ENCODE measurements around the gene DNAAF2.

The DNAAF2 gene

DNA sequence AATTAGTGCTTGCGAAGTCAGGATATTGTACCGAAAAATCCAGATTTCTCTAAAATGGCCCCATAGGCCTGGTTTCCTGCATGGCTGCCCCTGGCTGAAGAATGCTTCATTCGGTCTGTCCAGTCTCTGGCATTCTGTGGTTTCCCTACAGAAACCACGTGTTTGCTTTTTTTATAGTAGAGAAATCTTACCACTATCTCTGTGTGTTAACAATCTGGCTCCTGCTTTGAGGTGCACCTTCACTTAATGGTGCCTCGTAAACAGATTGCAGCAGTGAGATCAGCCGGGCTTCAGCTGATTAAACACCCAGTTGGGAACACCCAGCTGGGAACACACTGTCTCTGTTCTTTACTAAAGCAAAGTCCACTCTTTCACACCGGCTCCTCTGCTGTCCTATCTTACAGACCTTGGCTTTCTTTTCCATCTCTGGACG lies 6.7 kb upstream of the DNAAF2 start:
- no peak overlapping the region for H3K4me3 ChIP-seq (ENCODE audit: low read depth, low read length)
- no peaks in the 10 kb centered on the region for H3K27me3 ChIP-seq (ENCODE audit: control insufficient read depth, insufficient read depth, low read length)
- no peak overlapping the region for H3K9ac ChIP-seq (ENCODE audit: low read depth, low read length)
- H3K4me1 ChIP-seq (ENCODE audit: control insufficient read depth, insufficient read depth, low read length) = no peaks in the 10 kb centered on the region
- no peaks in the 10 kb centered on the region for H3K9me3 ChIP-seq (ENCODE audit: control insufficient read depth, insufficient read depth, low read length)
- peaks cover 6% of the 10 kb centered on the region for H3K36me3 ChIP-seq (ENCODE audit: control insufficient read depth, insufficient read depth, low read length)

DNA sequence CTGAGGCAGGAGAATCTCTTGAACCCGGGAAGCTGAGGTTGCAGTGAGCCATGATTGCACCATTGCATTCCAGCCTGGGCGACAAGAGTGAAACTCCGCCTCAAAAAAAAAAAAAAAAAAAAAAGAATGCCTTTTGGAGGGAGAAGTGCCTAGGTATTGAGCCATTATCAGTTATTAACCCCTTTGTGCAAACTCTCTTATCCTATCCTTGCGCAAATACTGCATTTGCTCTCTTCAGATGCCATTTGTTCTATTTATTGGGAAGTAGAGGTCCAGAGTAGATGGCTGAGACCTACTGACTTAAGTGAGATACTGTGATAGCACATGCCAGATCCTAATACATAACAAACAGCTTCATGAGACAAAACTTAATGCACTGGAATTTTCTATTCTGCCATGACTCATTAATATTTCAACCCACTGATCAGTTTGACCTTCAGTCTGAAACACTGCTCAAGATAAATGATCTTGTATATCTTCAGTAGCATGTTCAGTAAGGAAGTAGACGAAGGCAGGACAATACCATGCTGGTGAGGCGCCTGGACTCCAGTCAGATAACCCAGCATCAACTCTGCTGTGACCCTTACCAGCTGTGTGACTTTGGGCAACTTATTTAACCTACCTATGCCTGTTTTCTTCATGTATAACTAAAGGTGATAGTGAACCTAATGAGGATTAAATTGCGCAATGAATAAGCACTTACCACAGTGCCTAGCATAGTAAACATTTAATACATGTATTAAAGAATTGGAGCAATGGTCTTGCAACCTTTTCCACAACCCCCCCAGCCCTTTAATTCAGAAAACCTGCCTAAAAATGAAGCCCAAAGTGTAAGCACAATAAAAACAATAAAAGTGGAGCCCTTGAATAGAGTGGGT lies 5.7 kb upstream of the DNAAF2 start:
- Histone ChIP-seq H3K4me3 (ENCODE audit: low read depth, low read length) (no peak overlapping the region), H3K4me1 (ENCODE audit: control insufficient read depth, insufficient read depth, low read length) (no peaks in the 10 kb centered on the region), H3K9me3 (ENCODE audit: control insufficient read depth, insufficient read depth, low read length) (no peaks in the 10 kb centered on the region), H3K36me3 (ENCODE audit: control insufficient read depth, insufficient read depth, low read length) (peaks cover 6% of the 10 kb centered on the region), H3K9ac (ENCODE audit: low read depth, low read length) (no peak overlapping the region), H3K27me3 (ENCODE audit: control insufficient read depth, insufficient read depth, low read length) (no peaks in the 10 kb centered on the region)

- Histone ChIP-seq H3K4me3 (ENCODE audit: low read depth, low read length) (no peak overlapping the region), H3K9me3 (ENCODE audit: control insufficient read depth, insufficient read depth, low read length) (no peaks in the 10 kb centered on the region), H3K27me3 (ENCODE audit: control insufficient read depth, insufficient read depth, low read length) (no peaks in the 10 kb centered on the region), H3K4me1 (ENCODE audit: control insufficient read depth, insufficient read depth, low read length) (no peaks in the 10 kb centered on the region), H3K36me3 (ENCODE audit: control insufficient read depth, insufficient read depth, low read length) (peaks cover 6% of the 10 kb centered on the region), H3K9ac (ENCODE audit: low read depth, low read length) (no peak overlapping the region)
Observed at GRCh38 chr14:49637534-49638078, 2.6 kb upstream of the DNAAF2 start.

GRCh38 chr14:49636866-49637265 lies 1.8 kb upstream of the DNAAF2 start:
- no peaks in the 10 kb centered on the region for H3K4me1 ChIP-seq (ENCODE audit: control insufficient read depth, insufficient read depth, low read length)
- H3K36me3 ChIP-seq (ENCODE audit: control insufficient read depth, insufficient read depth, low read length) = peaks cover 6% of the 10 kb centered on the region
- no peaks in the 10 kb centered on the region for H3K27me3 ChIP-seq (ENCODE audit: control insufficient read depth, insufficient read depth, low read length)
- no peak overlapping the region for H3K4me3 ChIP-seq (ENCODE audit: low read depth, low read length)
- H3K9ac ChIP-seq (ENCODE audit: low read depth, low read length) = no peak overlapping the region
- H3K9me3 ChIP-seq (ENCODE audit: control insufficient read depth, insufficient read depth, low read length) = no peaks in the 10 kb centered on the region

DNA sequence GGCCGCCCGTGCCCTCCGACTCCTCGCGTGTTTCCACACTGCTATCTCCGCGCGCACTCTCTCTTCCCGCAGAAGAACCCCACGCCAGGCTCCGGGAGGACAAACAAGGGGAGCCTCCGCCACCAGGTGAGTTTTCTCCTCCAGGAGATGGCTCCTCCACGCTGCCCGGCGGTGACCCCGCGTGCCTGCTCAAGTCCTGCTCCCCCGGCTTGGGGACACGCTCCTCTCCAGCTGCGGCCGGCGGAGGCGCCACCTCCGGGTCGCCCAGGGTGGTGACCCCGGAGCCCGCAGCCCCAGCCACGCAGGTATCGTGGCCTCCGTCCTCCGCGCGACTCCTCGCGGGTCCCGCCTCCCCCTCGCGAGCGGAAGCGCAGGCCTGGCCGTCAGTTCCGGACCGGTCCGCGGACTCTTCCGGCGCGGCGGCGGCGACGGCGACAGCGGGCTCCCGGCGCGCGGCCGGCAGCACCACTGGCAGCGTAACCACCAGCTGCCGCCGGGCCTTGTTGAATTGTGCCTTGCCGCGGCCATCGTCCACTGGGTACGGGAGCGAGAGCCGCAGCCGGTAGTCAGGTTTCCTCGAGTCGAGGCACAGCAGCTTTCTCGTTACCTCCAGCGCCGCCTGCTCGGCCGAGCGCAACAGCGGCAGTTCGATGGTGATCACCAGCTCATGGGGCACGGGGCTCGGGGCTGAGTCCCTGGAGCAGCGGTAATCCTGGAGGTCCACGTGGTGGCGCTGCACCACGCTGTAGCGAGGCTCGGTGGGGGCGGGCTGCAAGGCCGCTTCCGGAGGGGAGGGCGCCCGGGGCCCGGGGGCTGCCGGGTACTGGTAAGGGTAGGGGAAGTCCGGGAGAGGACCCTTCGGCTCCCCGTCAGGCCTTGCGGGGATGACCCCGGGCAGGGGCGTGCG lies 1.2 kb downstream of the DNAAF2 start:
- Histone ChIP-seq H3K9ac (ENCODE audit: low read depth, low read length) (peak overlapping the region; percentile 88), H3K4me3 (ENCODE audit: low read depth, low read length) (peak overlapping the region; percentile 82), H3K4me1 (ENCODE audit: control insufficient read depth, insufficient read depth, low read length) (no peaks in the 10 kb centered on the region), H3K36me3 (ENCODE audit: control insufficient read depth, insufficient read depth, low read length) (peaks cover 4% of the 10 kb centered on the region), H3K27me3 (ENCODE audit: control insufficient read depth, insufficient read depth, low read length) (no peaks in the 10 kb centered on the region), H3K9me3 (ENCODE audit: control insufficient read depth, insufficient read depth, low read length) (no peaks in the 10 kb centered on the region)

GRCh38 chr14:49623941-49624839 lies 10.9 kb downstream of the DNAAF2 start:
- H3K4me1 ChIP-seq (ENCODE audit: control insufficient read depth, insufficient read depth, low read length) = peaks cover 4% of the 10 kb centered on the region
- no peak overlapping the region for H3K9ac ChIP-seq (ENCODE audit: low read depth, low read length)
- H3K9me3 ChIP-seq (ENCODE audit: control insufficient read depth, insufficient read depth, low read length) = no peaks in the 10 kb centered on the region
- peaks cover 3% of the 10 kb centered on the region for H3K27me3 ChIP-seq (ENCODE audit: control insufficient read depth, insufficient read depth, low read length)
- no peak overlapping the region for H3K4me3 ChIP-seq (ENCODE audit: low read depth, low read length)
- peaks cover 3% of the 10 kb centered on the region for H3K36me3 ChIP-seq (ENCODE audit: control insufficient read depth, insufficient read depth, low read length)

- H3K4me3 ChIP-seq (ENCODE audit: low read depth, low read length) = no peak overlapping the region
- H3K9ac ChIP-seq (ENCODE audit: low read depth, low read length) = no peak overlapping the region
- peaks cover 3% of the 10 kb centered on the region for H3K27me3 ChIP-seq (ENCODE audit: control insufficient read depth, insufficient read depth, low read length)
- peaks cover 3% of the 10 kb centered on the region for H3K36me3 ChIP-seq (ENCODE audit: control insufficient read depth, insufficient read depth, low read length)
- no peaks in the 10 kb centered on the region for H3K9me3 ChIP-seq (ENCODE audit: control insufficient read depth, insufficient read depth, low read length)
- peaks cover 4% of the 10 kb centered on the region for H3K4me1 ChIP-seq (ENCODE audit: control insufficient read depth, insufficient read depth, low read length)
Observed at GRCh38 chr14:49623387-49623786, 11.7 kb downstream of the DNAAF2 start.

GRCh38 chr14:49622022-49622607 lies 12.9 kb downstream of the DNAAF2 start:
- peak overlapping the region; percentile 98 for H3K4me3 ChIP-seq (ENCODE audit: low read depth, low read length)
- H3K27me3 ChIP-seq (ENCODE audit: control insufficient read depth, insufficient read depth, low read length) = peaks cover 3% of the 10 kb centered on the region
- H3K4me1 ChIP-seq (ENCODE audit: control insufficient read depth, insufficient read depth, low read length) = peaks cover 4% of the 10 kb centered on the region
- no peaks in the 10 kb centered on the region for H3K9me3 ChIP-seq (ENCODE audit: control insufficient read depth, insufficient read depth, low read length)
- peaks cover 3% of the 10 kb centered on the region for H3K36me3 ChIP-seq (ENCODE audit: control insufficient read depth, insufficient read depth, low read length)
- no peak overlapping the region for H3K9ac ChIP-seq (ENCODE audit: low read depth, low read length)

GRCh38 chr14:49621114-49621881 lies 13.7 kb downstream of the DNAAF2 start:
- Histone ChIP-seq H3K4me1 (ENCODE audit: control insufficient read depth, insufficient read depth, low read length) (peaks cover 4% of the 10 kb centered on the region), H3K36me3 (ENCODE audit: control insufficient read depth, insufficient read depth, low read length) (peaks cover 3% of the 10 kb centered on the region), H3K9ac (ENCODE audit: low read depth, low read length) (peak overlapping the region; percentile 48), H3K4me3 (ENCODE audit: low read depth, low read length) (peak overlapping the region; percentile 98), H3K9me3 (ENCODE audit: control insufficient read depth, insufficient read depth, low read length) (no peaks in the 10 kb centered on the region), H3K27me3 (ENCODE audit: control insufficient read depth, insufficient read depth, low read length) (peaks cover 3% of the 10 kb centered on the region)

Data from iPS-15b (cell line).